NAMALWA (cell line): ENCODE results near the gene PIK3R5.

Experiments
- DNase-seq: peaks from one replicate; pipeline ENCODE4 v3.0.0-alpha.2; 2015; ENCODE audit warnings: low spot score

PIK3R5 gene

GRCh38 chr17:8951206-8951605 is 14.3 kb downstream of the PIK3R5 start:
- no peak for DNase-seq

GRCh38 chr17:8949061-8949661 is 16.3 kb downstream of the PIK3R5 start:
- DNase-seq, result no peak

GRCh38 chr17:8948462-8948861 is 17.0 kb downstream of the PIK3R5 start:
- no peak for DNase-seq

- no peak for DNase-seq
These were observed 18.3 kb downstream of the PIK3R5 start for GRCh38 chr17:8947201-8947600.

- DNase-seq, result no peak
These were observed 19.0 kb downstream of the PIK3R5 start for GRCh38 chr17:8946476-8946875.

GRCh38 chr17:8946071-8946470 is 19.4 kb downstream of the PIK3R5 start:
- no peak for DNase-seq

GRCh38 chr17:8944748-8945147 is 20.8 kb downstream of the PIK3R5 start:
- no peak for DNase-seq

GRCh38 chr17:8944083-8944482 is 21.4 kb downstream of the PIK3R5 start:
- no peak for DNase-seq

- DNase-seq, result no peak
These were observed 23.4 kb downstream of the PIK3R5 start for GRCh38 chr17:8941980-8942622.

- no peak for DNase-seq
These were observed 24.0 kb downstream of the PIK3R5 start for GRCh38 chr17:8941520-8941919.

GRCh38 chr17:8940866-8941471 is 24.5 kb downstream of the PIK3R5 start:
- no peak for DNase-seq

- no peak for DNase-seq
These were observed 25.8 kb downstream of the PIK3R5 start for GRCh38 chr17:8939496-8940334.

GRCh38 chr17:8938933-8939332 is 26.6 kb downstream of the PIK3R5 start:
- no peak for DNase-seq

GRCh38 chr17:8935191-8935590 is 30.3 kb downstream of the PIK3R5 start:
- DNase-seq, result no peak

- no peak for DNase-seq
These were observed 31.2 kb downstream of the PIK3R5 start for GRCh38 chr17:8934346-8934745.

GRCh38 chr17:8930649-8931048 is 34.9 kb downstream of the PIK3R5 start:
- DNase-seq, result no peak

GRCh38 chr17:8928347-8928746 is 37.2 kb downstream of the PIK3R5 start:
- DNase-seq, result no peak

- DNase-seq, result no peak
These were observed 38.1 kb downstream of the PIK3R5 start for GRCh38 chr17:8927395-8927794.

GRCh38 chr17:8925808-8926207 is 39.7 kb downstream of the PIK3R5 start:
- no peak for DNase-seq

GRCh38 chr17:8925141-8925540 is 40.4 kb downstream of the PIK3R5 start:
- no peak for DNase-seq

- no peak for DNase-seq
These were observed 40.9 kb downstream of the PIK3R5 start for GRCh38 chr17:8924595-8924994.

- no peak for DNase-seq
These were observed 41.7 kb downstream of the PIK3R5 start for GRCh38 chr17:8923762-8924161.

GRCh38 chr17:8922928-8923327 is 42.6 kb downstream of the PIK3R5 start:
- no peak for DNase-seq
